ENCODE measurements around the gene KDM6A. TPM values are rescaled to one million over a fixed set of nuclear protein-coding genes. Genes with fewer than 3 reads are reported as not detected.

KDM6A gene
- total and polyA plus RNA-seq, 2 of the 13 experiments (the other 11 are each of a cell fraction or from before 2014, with no cell fraction given), result 16.7 to 18.2 TPM

DNA sequence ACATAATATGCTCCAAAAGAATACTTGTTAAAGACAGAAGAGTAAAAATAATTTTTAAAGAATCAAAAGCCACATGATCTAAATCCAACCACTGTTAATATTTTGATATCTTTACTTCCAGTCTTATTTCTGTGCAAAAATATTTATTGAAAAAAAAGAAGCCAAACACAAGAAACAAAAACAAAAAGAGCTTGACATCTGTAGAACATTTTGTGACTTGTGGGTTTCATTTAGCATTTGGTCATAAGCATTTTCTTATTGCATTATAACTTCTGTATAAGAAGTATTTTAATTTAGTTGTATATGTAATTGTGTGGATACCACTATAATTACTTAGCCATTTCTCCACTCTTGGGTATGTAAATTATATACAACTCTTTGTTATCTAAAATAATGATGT lies 264.5 kb downstream of the KDM6A start:
- Histone ChIP-seq H3K9me3 (ENCODE audit: low read length) (no peaks in the 10 kb centered on the region), H3K79me2 (ENCODE audit: insufficient read depth, low read length) (no peaks in the 10 kb centered on the region), H3K4me3 (replicated peaks in 1 of 3; ENCODE audit: insufficient read depth in 1 of 3, low read depth in 2 of 3, low read length in 3 of 3) (no peak overlapping the region), H4K20me1 (ENCODE audit: insufficient read depth, low read length) (no peaks in the 10 kb centered on the region), H2AFZ (ENCODE audit: low read length) (no peak overlapping the region), H3K36me3 (replicated peaks in 1 of 2; ENCODE audit: control insufficient read depth in 1 of 2, insufficient read depth in 2 of 2, low read length in 2 of 2) (no peaks in the 10 kb centered on the region), H3K4me1 (ENCODE audit: insufficient read depth, low read length) (peaks cover 34% of the 10 kb centered on the region), H3K27ac (ENCODE audit: extremely low read length, insufficient read depth, low read length) (no peak overlapping the region), H3K4me2 (ENCODE audit: low read depth, low read length) (no peak overlapping the region), H3K27me3 (ENCODE audit: control insufficient read depth in 1 of 2, insufficient read depth in 2 of 2, low read length in 2 of 2) (no peaks in the 10 kb centered on the region), H3K9ac (ENCODE audit: insufficient read depth, low read depth, low read length) (no peak overlapping the region)
- DNase-seq (ENCODE audit: low spot score), result no peak
- ChIA-PET POLR2A (no interaction called here), CTCF (ENCODE audit: low intra/inter-chr PET ratio, low total read pairs) (no interaction called here)
- BruUV-seq (replicated peaks), result no TSS peak
- in situ Hi-C loops (cut with HindIII; ENCODE audit: extremely low pct_ligation_motif_present, low pct_unique_long_range_greater_than_20kb), result no loop called here
- no peak for ATAC-seq
- intact Hi-C loops (cut with micrococcal nuclease; ENCODE audit: unreplicated experiment), result no loop called here
- FAIRE-seq, result no peak
- TF ChIP-seq TBX3 (IDR thresholded peaks at IDR 0.05; ENCODE audit: borderline replicate concordance), result no peak
- TF ChIP-seq ZNF264 (CRISPR knock-in tag; IDR thresholded peaks at IDR 0.05), result no peak
- TF ChIP-seq, protein P1, sequence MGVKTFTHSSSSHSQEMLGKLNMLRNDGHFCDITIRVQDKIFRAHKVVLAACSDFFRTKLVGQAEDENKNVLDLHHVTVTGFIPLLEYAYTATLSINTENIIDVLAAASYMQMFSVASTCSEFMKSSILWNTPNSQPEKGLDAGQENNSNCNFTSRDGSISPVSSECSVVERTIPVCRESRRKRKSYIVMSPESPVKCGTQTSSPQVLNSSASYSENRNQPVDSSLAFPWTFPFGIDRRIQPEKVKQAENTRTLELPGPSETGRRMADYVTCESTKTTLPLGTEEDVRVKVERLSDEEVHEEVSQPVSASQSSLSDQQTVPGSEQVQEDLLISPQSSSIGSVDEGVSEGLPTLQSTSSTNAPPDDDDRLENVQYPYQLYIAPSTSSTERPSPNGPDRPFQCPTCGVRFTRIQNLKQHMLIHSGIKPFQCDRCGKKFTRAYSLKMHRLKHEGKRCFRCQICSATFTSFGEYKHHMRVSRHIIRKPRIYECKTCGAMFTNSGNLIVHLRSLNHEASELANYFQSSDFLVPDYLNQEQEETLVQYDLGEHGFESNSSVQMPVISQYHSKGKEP (CRISPR knock-in tag; IDR thresholded peaks at IDR 0.05), result no peak
- no peak for TF ChIP-seq HMGXB3 (CRISPR knock-in tag; IDR thresholded peaks at IDR 0.05; ENCODE audit: borderline replicate concordance)
- no peak for TF ChIP-seq EEA1 (CRISPR knock-in tag; IDR thresholded peaks at IDR 0.05; ENCODE audit: borderline replicate concordance)
- TF ChIP-seq ZNF629 (CRISPR knock-in tag; conservative IDR thresholded peaks at IDR 0.05), result no peak
- TF ChIP-seq ZNF616 (CRISPR knock-in tag; IDR thresholded peaks at IDR 0.05; ENCODE audit: low read depth), result no peak
- no peak for TF ChIP-seq FOSL1 (CRISPR knock-in tag; IDR thresholded peaks at IDR 0.05; ENCODE audit: borderline replicate concordance)
- TF ChIP-seq GTF2F1 (IDR thresholded peaks at IDR 0.05; ENCODE audit: low read length), result no peak
- TF ChIP-seq ZMYM2 (CRISPR knock-in tag; IDR thresholded peaks at IDR 0.05), result no peak
- TF ChIP-seq ZNF256 (CRISPR knock-in tag; conservative IDR thresholded peaks at IDR 0.05), result no peak
- no peak for TF ChIP-seq ZNF138 (CRISPR knock-in tag; IDR thresholded peaks at IDR 0.05; ENCODE audit: low read depth)
- no peak for TF ChIP-seq U2AF1 (optimal IDR thresholded peaks at IDR 0.05; ENCODE audit: low read depth, low read length)
